ENCODE results near the gene COL25A1.
"Not testable (repeated sequence)": the region's sequence is repeated elsewhere in the genome, so short reads cannot be mapped to it uniquely, and the experiment has no call there.

Gene COL25A1

GRCh38 chr4:108941904-108942430 lies 360.5 kb downstream of the COL25A1 start:
- no peak for DNase-seq

GRCh38 chr4:108940634-108941033 lies 361.8 kb downstream of the COL25A1 start:
- peak; percentile 6 for DNase-seq

GRCh38 chr4:108940149-108940548 lies 362.3 kb downstream of the COL25A1 start:
- no peak for DNase-seq

GRCh38 chr4:108937066-108937465 lies 365.4 kb downstream of the COL25A1 start:
- DNase-seq: no peak

- not testable (repeated sequence) for DNase-seq
Observed at GRCh38 chr4:108933925-108934324, 368.5 kb downstream of the COL25A1 start.

GRCh38 chr4:108933046-108933445 lies 369.4 kb downstream of the COL25A1 start:
- DNase-seq: no peak

- no peak for DNase-seq
Observed at GRCh38 chr4:108931926-108932325, 370.5 kb downstream of the COL25A1 start.

- DNase-seq: no peak
Observed at GRCh38 chr4:108930186-108930585, 372.3 kb downstream of the COL25A1 start.

- DNase-seq: no peak
Observed at GRCh38 chr4:108926781-108927180, 375.7 kb downstream of the COL25A1 start.

GRCh38 chr4:108926061-108926460 lies 376.4 kb downstream of the COL25A1 start:
- DNase-seq: no peak

- no peak for DNase-seq
Observed at GRCh38 chr4:108922191-108922590, 380.3 kb downstream of the COL25A1 start.

- no peak for DNase-seq
Observed at GRCh38 chr4:108920395-108921087, 381.9 kb downstream of the COL25A1 start.

- DNase-seq: no peak
Observed at GRCh38 chr4:108919226-108919893, 383.1 kb downstream of the COL25A1 start.

GRCh38 chr4:108917255-108917654 lies 385.2 kb downstream of the COL25A1 start:
- no peak for DNase-seq

- no peak for DNase-seq
Observed at GRCh38 chr4:108916638-108917037, 385.8 kb downstream of the COL25A1 start.

GRCh38 chr4:108906866-108907367 lies 395.5 kb downstream of the COL25A1 start:
- no peak for DNase-seq

- no peak for DNase-seq
Observed at GRCh38 chr4:108906006-108906405, 396.5 kb downstream of the COL25A1 start.

GRCh38 chr4:108903464-108904221 lies 398.8 kb downstream of the COL25A1 start:
- DNase-seq: no peak

- peak; percentile 30 for DNase-seq
Observed at GRCh38 chr4:108902769-108903168, 399.7 kb downstream of the COL25A1 start.

GRCh38 chr4:108901291-108901690 lies 401.2 kb downstream of the COL25A1 start:
- no peak for DNase-seq

- no peak for DNase-seq
Observed at GRCh38 chr4:108900018-108900580, 402.4 kb downstream of the COL25A1 start.

- DNase-seq: no peak
Observed at GRCh38 chr4:108893468-108893867, 409.0 kb downstream of the COL25A1 start.
